GM19438 (cell line): Measurements from ENCODE around the gene ANGPTL7.
"Not testable (repeated sequence)": the region's sequence is repeated elsewhere in the genome, so short reads cannot be mapped to it uniquely, and the experiment has no call there.

Experiments used
- ATAC-seq: cut with Tn5 transposase; IDR thresholded peaks from one replicate; pipeline ENCODE4 v1.9.1; 2021; ENCODE audit warnings: low read depth; ENCODE audit not compliant: unreplicated experiment

Gene ANGPTL7

DNA sequence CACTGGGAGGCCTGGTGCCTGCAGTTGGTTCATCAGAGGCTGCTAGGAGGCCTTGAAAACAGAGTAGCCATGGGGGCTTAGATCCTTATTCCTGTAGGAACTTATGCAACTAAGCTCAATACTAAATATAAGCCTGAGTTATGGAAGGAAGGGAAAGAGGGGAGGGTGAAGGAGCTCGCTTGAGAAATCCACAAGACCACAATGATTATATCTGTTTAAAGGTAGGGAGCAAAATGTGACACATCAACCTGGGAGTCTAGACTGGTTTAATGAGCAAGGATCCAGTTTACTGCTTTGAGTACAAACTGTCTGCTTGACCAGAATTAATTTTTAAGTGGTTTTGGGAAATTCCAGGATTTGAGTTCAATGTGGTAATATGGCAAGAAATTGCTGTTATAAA is 20.4 kb upstream of the ANGPTL7 start:
- ATAC-seq = no peak

- ATAC-seq = no peak
Measured at GRCh38 chr1:11169202-11169601, 20.0 kb upstream of the ANGPTL7 start.

DNA sequence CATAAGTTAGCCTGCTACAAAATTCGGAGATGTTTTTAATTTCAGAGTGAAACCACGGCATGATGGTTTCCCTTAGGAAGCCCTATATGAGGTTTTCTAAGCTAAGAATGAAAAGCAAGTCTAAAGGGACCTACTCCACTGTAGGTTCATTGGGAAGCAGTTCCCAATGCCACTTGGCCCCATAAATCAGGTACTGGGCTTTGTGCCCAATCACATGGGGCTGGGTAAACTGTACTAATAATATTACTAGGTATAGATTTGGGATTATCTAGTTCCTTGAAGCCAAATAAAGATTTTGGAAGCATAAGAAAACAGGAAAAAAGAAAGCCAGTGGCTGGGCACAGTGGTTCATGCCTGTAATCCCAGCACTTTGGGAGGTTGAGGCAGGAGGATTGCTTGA is 19.1 kb upstream of the ANGPTL7 start:
- ATAC-seq = no peak

- no peak for ATAC-seq
Measured at GRCh38 chr1:11174261-11174942, 14.8 kb upstream of the ANGPTL7 start.

DNA sequence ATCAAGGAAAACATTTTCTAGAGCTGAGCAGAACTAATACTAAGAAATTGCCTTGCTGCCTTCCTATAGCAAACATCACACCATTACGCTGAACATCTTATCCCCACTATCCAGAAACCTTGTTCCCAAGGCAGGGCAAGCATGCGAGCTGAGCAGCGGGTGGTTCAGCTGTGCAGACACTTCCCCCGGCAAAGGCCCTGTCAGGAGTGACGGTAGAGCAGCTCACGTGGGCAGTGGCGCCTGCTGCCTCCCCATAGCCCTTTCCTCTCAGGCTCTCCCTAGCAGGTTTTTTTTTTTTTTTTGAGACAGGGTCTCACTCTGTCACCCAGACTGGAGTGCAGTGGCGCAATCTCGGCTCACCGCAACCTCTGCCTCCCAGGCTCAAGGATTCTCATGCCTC is 13.7 kb upstream of the ANGPTL7 start:
- no peak for ATAC-seq

DNA sequence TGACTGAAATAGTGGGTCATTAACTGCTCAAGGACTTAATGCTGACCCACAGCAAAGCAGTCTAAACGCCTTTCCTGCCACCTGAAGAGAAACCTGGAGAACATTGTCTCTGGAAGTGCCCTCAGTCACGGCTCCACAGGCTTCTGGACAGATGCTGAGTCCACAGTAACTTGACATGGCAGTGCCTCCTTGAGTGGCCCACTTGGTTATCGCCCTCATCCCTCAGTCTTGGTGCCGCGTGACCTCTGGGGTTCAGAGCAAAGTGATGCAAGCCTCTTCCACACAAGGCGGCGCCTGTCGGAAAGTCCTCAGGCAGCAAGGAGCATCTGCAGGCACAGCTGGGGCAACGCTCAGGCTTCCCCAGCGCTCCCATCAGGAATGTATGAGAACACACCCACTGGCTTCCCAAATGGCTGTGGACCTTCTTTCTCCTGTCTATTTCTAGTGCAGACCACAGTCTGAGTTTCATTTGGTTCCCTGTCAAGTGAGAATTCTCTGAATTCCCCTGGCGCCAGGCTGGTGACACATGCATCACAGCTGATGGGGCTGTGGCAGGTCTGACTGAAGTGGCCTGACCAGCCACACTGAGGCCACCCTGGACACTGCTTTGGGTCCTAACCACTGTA is 13.0 kb upstream of the ANGPTL7 start:
- ATAC-seq = no peak

DNA sequence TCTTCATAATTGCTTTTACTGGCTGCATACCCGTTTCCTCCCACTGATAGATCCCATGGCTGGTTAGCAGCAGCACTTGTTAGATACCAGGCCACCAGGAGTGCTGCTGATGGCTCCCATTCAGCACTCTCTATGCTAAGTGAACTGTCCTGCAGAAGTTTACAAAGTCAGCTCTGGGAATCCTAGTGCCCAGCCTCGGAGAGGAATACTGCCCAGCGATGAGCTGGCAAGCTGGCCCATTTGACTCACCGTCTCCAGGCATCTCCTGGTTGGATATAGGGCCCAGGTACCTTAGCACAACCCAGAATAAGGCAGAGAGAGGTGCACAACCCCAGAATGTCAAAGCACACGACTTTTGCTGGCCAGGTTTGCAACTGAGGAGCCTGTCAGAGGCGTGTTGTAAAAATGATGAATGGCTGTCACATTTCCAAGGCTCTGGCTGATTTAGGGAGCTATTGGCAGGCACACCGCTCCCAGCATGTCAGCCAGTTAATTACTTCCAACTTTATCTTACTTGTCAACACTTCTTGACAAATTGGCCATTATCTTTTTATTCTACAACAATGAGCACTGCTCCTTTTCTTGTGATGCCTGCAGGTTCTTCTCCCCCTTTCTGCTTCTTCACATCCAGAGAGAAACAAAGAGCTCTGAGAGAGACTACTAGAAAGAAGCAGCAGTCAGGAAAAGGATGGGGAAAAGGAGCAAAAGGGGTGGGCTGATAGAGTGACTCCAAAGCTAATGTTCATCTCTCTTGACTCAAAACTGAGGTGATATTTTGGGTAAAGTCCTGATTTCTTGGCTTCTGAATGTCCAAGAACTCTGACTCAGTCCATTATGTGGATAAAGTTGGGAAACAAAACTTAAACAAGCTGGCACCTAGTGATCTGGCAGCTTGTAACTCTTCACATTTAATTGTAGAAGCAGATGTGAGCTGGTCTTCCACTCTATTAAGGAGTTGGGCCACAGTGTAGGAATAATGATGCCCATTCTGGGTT is 10.8 kb upstream of the ANGPTL7 start:
- no peak for ATAC-seq

DNA sequence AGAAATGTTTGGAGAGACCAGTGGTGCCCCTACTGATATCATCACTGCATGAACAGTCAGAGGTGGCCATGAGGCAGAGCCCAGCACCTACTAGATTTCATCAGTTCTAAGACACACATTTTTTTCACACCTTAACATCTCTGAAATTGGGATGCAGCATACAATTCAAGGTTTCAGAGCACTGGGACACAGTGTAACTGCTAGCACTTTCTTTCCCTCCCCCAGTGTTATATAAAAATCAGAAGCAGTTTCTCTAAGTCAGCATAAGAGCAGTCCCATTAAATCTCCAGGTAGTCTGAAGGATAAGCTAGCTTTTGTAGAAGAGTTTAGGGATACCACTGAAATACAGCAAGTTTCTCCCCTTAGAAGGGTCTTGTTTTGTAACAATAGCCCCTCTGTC is 10.0 kb upstream of the ANGPTL7 start:
- ATAC-seq = no peak

DNA sequence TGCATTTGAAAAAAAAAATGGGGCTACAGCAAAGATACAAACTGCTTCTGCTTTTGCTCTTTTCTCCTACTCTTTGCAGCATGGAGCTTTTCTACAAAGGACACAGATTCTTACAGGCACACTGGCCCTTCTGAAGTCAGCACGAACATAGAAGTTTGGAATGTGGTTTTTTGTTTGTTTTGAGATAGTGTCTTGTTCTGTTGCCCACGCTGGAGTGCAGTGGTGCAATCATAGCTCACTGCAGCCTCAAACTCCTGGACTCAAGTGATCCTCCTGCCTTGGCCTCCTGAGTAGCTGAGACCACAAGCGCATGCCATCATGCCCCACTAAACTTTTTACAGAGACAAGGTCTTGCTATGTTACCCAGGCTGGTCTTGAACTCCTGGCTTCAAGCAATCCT is 9.4 kb upstream of the ANGPTL7 start:
- not testable (repeated sequence) for ATAC-seq

- no peak for ATAC-seq
Measured at GRCh38 chr1:11180342-11180744, 8.8 kb upstream of the ANGPTL7 start.

- no peak for ATAC-seq
Measured at GRCh38 chr1:11182884-11183283, 6.3 kb upstream of the ANGPTL7 start.

DNA sequence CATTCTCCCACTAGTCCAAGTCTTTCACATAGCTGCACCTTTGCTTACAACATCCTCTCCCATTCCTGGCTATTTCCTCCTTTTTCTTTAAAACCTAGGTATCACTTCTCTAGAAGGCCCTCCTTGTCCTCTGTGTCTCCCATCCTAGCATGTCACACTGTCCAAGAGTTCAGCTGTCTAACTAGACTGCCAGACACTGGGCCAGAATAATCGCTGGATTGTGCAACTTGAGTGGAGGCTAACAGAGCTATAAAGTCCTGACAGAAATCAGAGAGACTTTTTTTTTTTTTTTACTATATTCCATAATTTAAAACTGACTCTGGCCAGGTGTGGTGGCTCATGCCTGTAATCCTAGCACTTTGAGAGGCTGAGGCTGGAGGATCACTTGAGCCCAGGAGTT is 4.2 kb upstream of the ANGPTL7 start:
- ATAC-seq = no peak

- no peak for ATAC-seq
Measured at GRCh38 chr1:11187000-11187399, 2.2 kb upstream of the ANGPTL7 start.

- ATAC-seq = no peak
Measured at GRCh38 chr1:11187494-11187893, 1.7 kb upstream of the ANGPTL7 start.

DNA sequence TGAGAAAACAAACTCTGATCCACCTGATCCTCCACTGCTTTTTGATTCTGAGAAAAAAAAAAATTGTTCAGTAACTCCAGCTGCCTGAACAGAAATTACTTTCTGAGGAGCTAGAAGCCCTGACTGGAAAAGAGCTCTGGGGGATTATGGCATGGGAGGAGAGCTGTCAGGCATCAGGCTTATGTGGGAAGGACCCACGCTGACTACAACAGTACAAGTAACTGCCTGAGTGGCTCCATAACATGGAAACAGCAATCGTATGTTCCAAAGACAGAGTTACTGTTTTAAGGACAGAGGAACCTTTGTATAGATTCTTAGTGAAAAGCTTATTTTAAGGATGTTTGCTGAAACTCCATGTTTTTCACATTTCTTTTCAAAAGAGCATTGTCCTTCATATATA is 1.2 kb upstream of the ANGPTL7 start:
- ATAC-seq = no peak

GRCh38 chr1:11188381-11188780 is 774 bp upstream of the ANGPTL7 start:
- ATAC-seq = no peak

DNA sequence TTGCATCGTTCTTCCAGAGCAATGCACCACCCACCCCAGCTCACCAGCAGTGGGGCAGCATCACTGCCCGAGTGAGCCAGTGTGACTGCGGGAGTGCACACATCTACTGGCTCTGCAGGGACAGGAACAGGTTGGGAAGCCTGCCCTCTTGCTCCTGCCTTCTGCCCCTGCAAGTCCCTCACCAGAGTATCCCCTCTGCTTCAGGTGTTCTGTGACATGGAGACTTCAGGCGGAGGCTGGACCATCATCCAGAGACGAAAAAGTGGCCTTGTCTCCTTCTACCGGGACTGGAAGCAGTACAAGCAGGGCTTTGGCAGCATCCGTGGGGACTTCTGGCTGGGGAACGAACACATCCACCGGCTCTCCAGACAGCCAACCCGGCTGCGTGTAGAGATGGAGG is 4.2 kb downstream of the ANGPTL7 start:
- ATAC-seq = no peak

DNA sequence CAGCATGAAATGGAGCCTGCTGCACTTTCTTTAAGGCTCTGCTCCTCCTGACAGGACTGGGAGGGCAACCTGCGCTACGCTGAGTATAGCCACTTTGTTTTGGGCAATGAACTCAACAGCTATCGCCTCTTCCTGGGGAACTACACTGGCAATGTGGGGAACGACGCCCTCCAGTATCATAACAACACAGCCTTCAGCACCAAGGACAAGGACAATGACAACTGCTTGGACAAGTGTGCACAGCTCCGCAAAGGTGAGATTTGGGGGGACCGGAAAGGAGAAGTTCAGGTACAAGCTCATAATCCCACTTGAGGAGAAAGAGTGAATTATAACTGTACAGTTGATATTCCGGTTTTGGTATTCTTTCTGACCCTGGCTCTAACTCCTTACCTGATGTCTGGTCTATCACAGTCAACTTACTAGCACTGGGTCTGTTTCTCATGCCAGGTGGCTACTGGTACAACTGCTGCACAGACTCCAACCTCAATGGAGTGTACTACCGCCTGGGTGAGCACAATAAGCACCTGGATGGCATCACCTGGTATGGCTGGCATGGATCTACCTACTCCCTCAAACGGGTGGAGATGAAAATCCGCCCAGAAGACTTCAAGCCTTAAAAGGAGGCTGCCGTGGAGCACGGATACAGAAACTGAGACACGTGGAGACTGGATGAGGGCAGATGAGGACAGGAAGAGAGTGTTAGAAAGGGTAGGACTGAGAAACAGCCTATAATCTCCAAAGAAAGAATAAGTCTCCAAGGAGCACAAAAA is 5.4 kb downstream of the ANGPTL7 start:
- ATAC-seq = no peak

GRCh38 chr1:11196945-11197344 is 7.8 kb downstream of the ANGPTL7 start:
- no peak for ATAC-seq

GRCh38 chr1:11197359-11197758 is 8.2 kb downstream of the ANGPTL7 start:
- no peak for ATAC-seq

- no peak for ATAC-seq
Measured at GRCh38 chr1:11198257-11198656, 9.1 kb downstream of the ANGPTL7 start.
